Measurements from ENCODE around the gene ANKRD44.

The ANKRD44 gene

DNA sequence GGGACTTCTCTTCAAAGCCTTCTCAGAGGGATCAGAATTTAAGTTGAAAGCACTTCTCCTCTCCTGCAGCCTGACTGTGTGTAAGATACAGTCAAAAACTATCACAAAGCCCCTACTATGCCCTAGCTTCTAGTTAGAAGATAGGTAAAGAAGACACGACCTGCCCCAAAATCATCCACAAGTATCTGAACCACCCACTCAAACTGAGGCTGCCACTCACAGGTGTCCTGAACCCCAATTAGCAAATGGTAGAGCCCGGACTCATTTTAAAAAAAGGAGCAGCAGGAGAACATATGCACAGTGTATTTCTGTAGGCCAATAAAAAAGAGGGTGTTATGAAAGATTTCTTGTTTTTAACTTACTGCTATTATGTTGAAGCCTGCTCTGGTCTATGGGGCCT, 74.4 kb downstream of the ANKRD44 start:
- TF ChIP-seq REST (IDR thresholded peaks at IDR 0.05; ENCODE audit: insufficient read depth in 1 of 2, low read depth in 2 of 2, low read length in 2 of 2): no peak
- TF ChIP-seq POLR2AphosphoS5 (IDR thresholded peaks at IDR 0.05; ENCODE audit: low read depth, low read length): no peak
- no peak for TF ChIP-seq SIN3A (IDR thresholded peaks at IDR 0.05; ENCODE audit: borderline replicate concordance, insufficient read depth, low read length)
- TF ChIP-seq TAF1 (IDR thresholded peaks at IDR 0.05; ENCODE audit: borderline replicate concordance, insufficient read depth, low read length): no peak
- no peak for TF ChIP-seq FOXP2 (optimal IDR thresholded peaks at IDR 0.05; ENCODE audit: borderline replicate concordance, extremely low read depth, extremely low read length, insufficient read depth)

- TF ChIP-seq REST (IDR thresholded peaks at IDR 0.05; ENCODE audit: insufficient read depth in 1 of 2, low read depth in 2 of 2, low read length in 2 of 2) (no peak), POLR2AphosphoS5 (IDR thresholded peaks at IDR 0.05; ENCODE audit: low read depth, low read length) (no peak), FOXP2 (optimal IDR thresholded peaks at IDR 0.05; ENCODE audit: borderline replicate concordance, extremely low read depth, extremely low read length, insufficient read depth) (no peak), SIN3A (IDR thresholded peaks at IDR 0.05; ENCODE audit: borderline replicate concordance, insufficient read depth, low read length) (no peak), TAF1 (IDR thresholded peaks at IDR 0.05; ENCODE audit: borderline replicate concordance, insufficient read depth, low read length) (no peak)
These were observed 74.9 kb downstream of the ANKRD44 start for GRCh38 chr2:197235711-197236110.

GRCh38 chr2:197234671-197235191, 75.8 kb downstream of the ANKRD44 start:
- TF ChIP-seq POLR2AphosphoS5 (IDR thresholded peaks at IDR 0.05; ENCODE audit: low read depth, low read length) (no peak), TAF1 (IDR thresholded peaks at IDR 0.05; ENCODE audit: borderline replicate concordance, insufficient read depth, low read length) (no peak), REST (IDR thresholded peaks at IDR 0.05; ENCODE audit: insufficient read depth in 1 of 2, low read depth in 2 of 2, low read length in 2 of 2) (no peak), SIN3A (IDR thresholded peaks at IDR 0.05; ENCODE audit: borderline replicate concordance, insufficient read depth, low read length) (no peak), FOXP2 (optimal IDR thresholded peaks at IDR 0.05; ENCODE audit: borderline replicate concordance, extremely low read depth, extremely low read length, insufficient read depth) (no peak)

DNA sequence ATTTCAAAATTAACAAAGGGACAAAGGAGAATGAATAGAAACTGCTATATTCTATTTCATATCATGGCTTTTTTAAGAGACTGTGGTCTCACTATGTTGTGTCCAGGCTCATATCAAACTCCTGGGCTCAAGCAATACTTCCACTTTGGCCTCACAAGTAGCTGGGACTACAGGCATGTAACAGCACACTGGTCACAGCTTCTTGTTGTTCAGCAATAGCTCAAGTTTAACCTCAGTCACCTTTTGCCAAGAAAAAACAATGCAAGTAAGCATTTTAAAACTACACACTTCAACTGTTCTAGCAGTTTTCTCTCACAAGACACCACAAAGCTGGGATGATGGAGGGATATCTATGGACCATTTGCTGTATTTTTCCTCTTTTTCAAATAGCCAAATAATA, 77.1 kb downstream of the ANKRD44 start:
- TF ChIP-seq TAF1 (IDR thresholded peaks at IDR 0.05; ENCODE audit: borderline replicate concordance, insufficient read depth, low read length) (no peak), POLR2AphosphoS5 (IDR thresholded peaks at IDR 0.05; ENCODE audit: low read depth, low read length) (no peak), FOXP2 (optimal IDR thresholded peaks at IDR 0.05; ENCODE audit: borderline replicate concordance, extremely low read depth, extremely low read length, insufficient read depth) (no peak), REST (IDR thresholded peaks at IDR 0.05; ENCODE audit: insufficient read depth in 1 of 2, low read depth in 2 of 2, low read length in 2 of 2) (no peak), SIN3A (IDR thresholded peaks at IDR 0.05; ENCODE audit: borderline replicate concordance, insufficient read depth, low read length) (no peak)

GRCh38 chr2:197232010-197232409, 78.6 kb downstream of the ANKRD44 start:
- no peak for TF ChIP-seq POLR2AphosphoS5 (IDR thresholded peaks at IDR 0.05; ENCODE audit: low read depth, low read length)
- TF ChIP-seq FOXP2 (optimal IDR thresholded peaks at IDR 0.05; ENCODE audit: borderline replicate concordance, extremely low read depth, extremely low read length, insufficient read depth): no peak
- no peak for TF ChIP-seq SIN3A (IDR thresholded peaks at IDR 0.05; ENCODE audit: borderline replicate concordance, insufficient read depth, low read length)
- TF ChIP-seq TAF1 (IDR thresholded peaks at IDR 0.05; ENCODE audit: borderline replicate concordance, insufficient read depth, low read length): no peak
- no peak for TF ChIP-seq REST (IDR thresholded peaks at IDR 0.05; ENCODE audit: insufficient read depth in 1 of 2, low read depth in 2 of 2, low read length in 2 of 2)

Measured in PFSK-1 (cell line).